ENCODE data around the gene NFATC1.

- TF ChIP-seq GATA2 (IDR thresholded peaks at IDR 0.05; ENCODE audit: low read depth, low read length) (no peak), GATA3 (IDR thresholded peaks at IDR 0.05; ENCODE audit: low read depth, low read length) (no peak)
Measured at GRCh38 chr18:79472946-79473345, 77.2 kb downstream of the NFATC1 start.

All from SH-SY5Y (cell line).